ENCODE data around the gene CCDC63.

CCDC63 gene

GRCh38 chr12:110888256-110888991, 41.6 kb downstream of the CCDC63 start:
- no peak for DNase-seq

GRCh38 chr12:110889361-110889760, 42.6 kb downstream of the CCDC63 start:
- DNase-seq, result no peak

- no peak for DNase-seq
Observed at GRCh38 chr12:110893956-110894355, 47.2 kb downstream of the CCDC63 start.

- no peak for DNase-seq
Observed at GRCh38 chr12:110896559-110896958, 49.8 kb downstream of the CCDC63 start.

GRCh38 chr12:110901401-110901800, 54.6 kb downstream of the CCDC63 start:
- no peak for DNase-seq

GRCh38 chr12:110903511-110903910, 56.7 kb downstream of the CCDC63 start:
- no peak for DNase-seq

GRCh38 chr12:110906083-110906482, 59.3 kb downstream of the CCDC63 start:
- DNase-seq, result no peak

- no peak for DNase-seq
Observed at GRCh38 chr12:110906516-110906915, 59.7 kb downstream of the CCDC63 start.

- DNase-seq, result no peak
Observed at GRCh38 chr12:110906985-110907384, 60.2 kb downstream of the CCDC63 start.

GRCh38 chr12:110907583-110907982, 60.8 kb downstream of the CCDC63 start:
- no peak for DNase-seq

- DNase-seq, result no peak
Observed at GRCh38 chr12:110908377-110909152, 61.8 kb downstream of the CCDC63 start.

GRCh38 chr12:110912263-110912662, 65.5 kb downstream of the CCDC63 start:
- DNase-seq, result no peak

GRCh38 chr12:110913119-110914056, 66.6 kb downstream of the CCDC63 start:
- no peak for DNase-seq

- no peak for DNase-seq
Observed at GRCh38 chr12:110916295-110916875, 69.6 kb downstream of the CCDC63 start.

- no peak for DNase-seq
Observed at GRCh38 chr12:110917467-110917866, 70.7 kb downstream of the CCDC63 start.

- DNase-seq, result no peak
Observed at GRCh38 chr12:110917961-110918360, 71.2 kb downstream of the CCDC63 start.

GRCh38 chr12:110919720-110920119, 72.9 kb downstream of the CCDC63 start:
- no peak for DNase-seq

- no peak for DNase-seq
Observed at GRCh38 chr12:110920324-110920910, 73.6 kb downstream of the CCDC63 start, which contains the start of gene MYL2. Gene MYL2, minus strand, starts transcription at chr12:110920579. Its CDS starts 50 bp downstream, at chr12:110920529.

GRCh38 chr12:110921262-110921661, 74.5 kb downstream of the CCDC63 start:
- no peak for DNase-seq

GRCh38 chr12:110922652-110923051, 75.9 kb downstream of the CCDC63 start:
- no peak for DNase-seq

- no peak for DNase-seq
Observed at GRCh38 chr12:110923192-110923591, 76.4 kb downstream of the CCDC63 start.

GRCh38 chr12:110923692-110924334, 77.0 kb downstream of the CCDC63 start:
- no peak for DNase-seq
